GM12878 (cell line): ENCODE results near the gene UQCRH. TPM values are rescaled to one million over a fixed set of nuclear protein-coding genes. Genes with fewer than 3 reads are reported as not detected.
A peak's percentile ranks its signal among the peaks of the same experiment; 100 is the strongest.

ENCODE experiments used
- CHD1 ChIP-seq: IDR thresholded peaks from 2 replicates; pipeline ENCODE4 v1.6.1; 2012; ENCODE audit warnings: low read depth, low read length, improper control_type of control experiment
- HDGF ChIP-seq: fragments of 450-650 bp; IDR thresholded peaks from 2 replicates; pipeline ENCODE4 v1.6.1; 2016; ENCODE audit warnings: antibody characterized with exemption
- JUNB ChIP-seq: IDR thresholded peaks from 2 replicates; pipeline ENCODE4 v1.6.1; 2016; ENCODE audit warnings: antibody characterized with exemption, mild to moderate bottlenecking
- MYB ChIP-seq: fragments of 150-350 bp; IDR thresholded peaks from 2 replicates; pipeline ENCODE4 v1.6.1; 2014; ENCODE audit warnings: mild to moderate bottlenecking, low read depth, low read length, borderline replicate concordance
- PAX8 ChIP-seq: fragments of 450-650 bp; IDR thresholded peaks from 2 replicates; pipeline ENCODE4 v1.6.1; 2017; ENCODE audit warnings: mild to moderate bottlenecking, moderate library complexity
- RCOR1 ChIP-seq: conservative IDR thresholded peaks from 2 replicates; pipeline ENCODE4 v1.6.1; 2012; ENCODE audit warnings: low read depth, low read length, improper control_type of control experiment
- YY1 ChIP-seq: IDR thresholded peaks from 2 replicates; pipeline ENCODE4 v1.6.1; 2011; ENCODE audit warnings: low read depth, mild to moderate bottlenecking, low read length
- ZZZ3 ChIP-seq: IDR thresholded peaks from 2 replicates; pipeline ENCODE4 v1.6.1; 2011; ENCODE audit warnings: low read depth; ENCODE audit not compliant: control insufficient read depth, insufficient read length
- polyA plus RNA-seq, 11 experiments: library from polyadenylated mRNA; depleted of rRNA in 4 of 11; unstranded in 6 of 11; stranded (reverse) in 5 of 11; fragments of >200 nt; fragmentation: Nextera tagmentation in 4 of 11; fragmentation: Illumina TruSeq in 1 of 11; extraction: Ambion mirVana in 4 of 11; extraction: Trizol in 1 of 11; gene quantifications; 1 replicate in 1 of 11; 2 replicates in 10 of 11; pipeline versions ENCODE4 v1.2.1 to v1.2.3, GENCODE V29; 2011 to 2016; ENCODE audit warnings: inconsistent platforms in 2 of 11, missing spikeins in 2 of 11, low read depth in 1 of 11
- total RNA-seq, 4 experiments: library from RNA; depleted of rRNA in 3 of 4; stranded (reverse); fragments of >200 nt in 3 of 4; fragmentation: Illumina TruSeq in 1 of 4; extraction: Trizol in 1 of 4; gene quantifications; 2 replicates each; pipeline versions ENCODE4 v1.2.1 to v1.2.3, GENCODE V29; 2013 to 2021
- TF ChIP-seq, protein P1 (sequence below): fragments of 450-650 bp; IDR thresholded peaks from 2 replicates; pipeline ENCODE4 v1.6.1; 2017; ENCODE audit warnings: mild to moderate bottlenecking, moderate library complexity

The UQCRH gene
- total and polyA plus RNA-seq, 10 of the 15 experiments (the other 5 are each of a cell fraction or from before 2014, with no cell fraction given), result 363 to 1,782 (median 597) TPM

DNA sequence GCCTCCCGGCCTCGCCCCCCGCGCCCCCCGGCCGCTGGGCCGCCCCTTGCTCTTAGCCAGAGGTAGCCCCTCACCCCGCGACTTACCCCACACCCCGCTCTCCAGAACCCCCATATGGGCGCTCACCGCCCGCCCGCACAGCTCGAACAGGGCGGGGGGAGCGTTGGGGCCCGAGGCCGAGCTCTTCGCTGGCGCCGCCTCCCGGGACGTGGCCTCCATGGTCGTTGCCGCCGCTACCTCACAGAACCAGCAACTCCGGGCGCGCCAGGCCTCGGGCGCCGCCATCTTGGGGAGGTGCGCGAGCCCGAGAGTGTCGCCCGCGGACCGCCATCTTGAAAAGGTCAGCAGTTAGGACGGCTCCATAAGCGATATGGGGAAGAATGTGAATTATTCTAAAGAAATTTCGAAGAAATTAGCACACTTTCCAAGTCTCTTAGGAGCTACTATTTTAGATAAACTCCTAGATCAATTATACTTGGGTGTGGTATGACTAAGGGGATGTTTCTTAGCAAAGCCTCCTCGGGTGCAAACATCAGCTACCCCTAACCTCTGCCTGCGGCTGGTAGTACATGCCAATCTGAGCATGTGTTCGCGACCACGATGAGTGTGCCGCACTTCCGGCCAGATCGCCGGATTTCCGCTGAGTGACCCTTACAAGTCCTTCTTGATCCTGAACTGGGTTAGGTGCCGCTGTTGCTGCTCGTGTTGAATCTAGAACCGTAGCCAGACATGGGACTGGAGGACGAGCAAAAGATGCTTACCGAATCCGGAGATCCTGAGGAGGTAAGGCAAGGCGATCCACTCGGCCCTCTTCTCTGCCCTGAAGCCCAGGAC, at the start of gene UQCRH, which contains the start of gene LRRC41 (continued):
- peak; percentile 8; the same call in 1 of the 2 replicates for TF ChIP-seq JUNB
- 0 out of 2 replicates have a peak, but pooled peaks have one; percentile 12 for TF ChIP-seq MYB
- TF ChIP-seq YY1, result peak; percentile 99
- no peak for TF ChIP-seq PAX8
- TF ChIP-seq RCOR1, result no peak; the same call in 1 of the 2 replicates
- peak; percentile 99 for TF ChIP-seq CHD1
- peak; percentile 13; the same call in 1 of the 2 replicates for TF ChIP-seq HDGF
- TF ChIP-seq, protein P1, sequence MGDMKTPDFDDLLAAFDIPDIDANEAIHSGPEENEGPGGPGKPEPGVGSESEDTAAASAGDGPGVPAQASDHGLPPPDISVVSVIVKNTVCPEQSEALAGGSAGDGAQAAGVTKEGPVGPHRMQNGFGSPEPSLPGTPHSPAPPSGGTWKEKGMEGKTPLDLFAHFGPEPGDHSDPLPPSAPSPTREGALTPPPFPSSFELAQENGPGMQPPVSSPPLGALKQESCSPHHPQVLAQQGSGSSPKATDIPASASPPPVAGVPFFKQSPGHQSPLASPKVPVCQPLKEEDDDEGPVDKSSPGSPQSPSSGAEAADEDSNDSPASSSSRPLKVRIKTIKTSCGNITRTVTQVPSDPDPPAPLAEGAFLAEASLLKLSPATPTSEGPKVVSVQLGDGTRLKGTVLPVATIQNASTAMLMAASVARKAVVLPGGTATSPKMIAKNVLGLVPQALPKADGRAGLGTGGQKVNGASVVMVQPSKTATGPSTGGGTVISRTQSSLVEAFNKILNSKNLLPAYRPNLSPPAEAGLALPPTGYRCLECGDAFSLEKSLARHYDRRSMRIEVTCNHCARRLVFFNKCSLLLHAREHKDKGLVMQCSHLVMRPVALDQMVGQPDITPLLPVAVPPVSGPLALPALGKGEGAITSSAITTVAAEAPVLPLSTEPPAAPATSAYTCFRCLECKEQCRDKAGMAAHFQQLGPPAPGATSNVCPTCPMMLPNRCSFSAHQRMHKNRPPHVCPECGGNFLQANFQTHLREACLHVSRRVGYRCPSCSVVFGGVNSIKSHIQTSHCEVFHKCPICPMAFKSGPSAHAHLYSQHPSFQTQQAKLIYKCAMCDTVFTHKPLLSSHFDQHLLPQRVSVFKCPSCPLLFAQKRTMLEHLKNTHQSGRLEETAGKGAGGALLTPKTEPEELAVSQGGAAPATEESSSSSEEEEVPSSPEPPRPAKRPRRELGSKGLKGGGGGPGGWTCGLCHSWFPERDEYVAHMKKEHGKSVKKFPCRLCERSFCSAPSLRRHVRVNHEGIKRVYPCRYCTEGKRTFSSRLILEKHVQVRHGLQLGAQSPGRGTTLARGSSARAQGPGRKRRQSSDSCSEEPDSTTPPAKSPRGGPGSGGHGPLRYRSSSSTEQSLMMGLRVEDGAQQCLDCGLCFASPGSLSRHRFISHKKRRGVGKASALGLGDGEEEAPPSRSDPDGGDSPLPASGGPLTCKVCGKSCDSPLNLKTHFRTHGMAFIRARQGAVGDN, result peak; percentile 45; the same call in 1 of the 2 replicates
- no peak for TF ChIP-seq ZZZ3
